ENCODE data around the gene SGF29. TPM values are rescaled to one million over a fixed set of nuclear protein-coding genes. Genes with fewer than 3 reads are reported as not detected.
"Not testable (repeated sequence)": the region's sequence is repeated elsewhere in the genome, so short reads cannot be mapped to it uniquely, and the experiment has no call there.

SGF29 gene
- total RNA-seq, 1 donor from 2014 or later, result 19.8 TPM

- no peaks in the 10 kb centered on the region for H3K27me3 ChIP-seq (ENCODE audit: control insufficient read depth in 3 of 3, insufficient read depth in 3 of 3, low read length in 3 of 3)
- no peak overlapping the region for H3K9ac ChIP-seq (ENCODE audit: low read depth in 1 of 3, low read length in 3 of 3)
- H3K4me3 ChIP-seq (ENCODE audit: low read length in 3 of 3), result no peak overlapping the region
- no peak overlapping the region for H3K27ac ChIP-seq (ENCODE audit: low read depth, low read length)
- no peaks in the 10 kb centered on the region for H3K9me3 ChIP-seq (ENCODE audit: control insufficient read depth in 3 of 3, low read length in 3 of 3)
- H3K36me3 ChIP-seq (ENCODE audit: control insufficient read depth in 3 of 3, insufficient read depth in 3 of 3, low read length in 3 of 3), result peaks cover 4 to 8% (median 5%) of the 10 kb centered on the region in 3 donors
- peaks cover 7 to 13% (median 7%) of the 10 kb centered on the region in 3 donors for H3K4me1 ChIP-seq (ENCODE audit: control insufficient read depth in 3 of 3, insufficient read depth in 3 of 3, low read length in 3 of 3)
Measured at GRCh38 chr16:28563218-28563617, 9.5 kb downstream of the SGF29 start.

GRCh38 chr16:28566233-28566925 is 12.7 kb downstream of the SGF29 start:
- H3K4me3 ChIP-seq (ENCODE audit: low read length in 3 of 3); H3K27ac ChIP-seq (ENCODE audit: low read depth, low read length); H3K36me3 ChIP-seq (ENCODE audit: control insufficient read depth in 3 of 3, insufficient read depth in 3 of 3, low read length in 3 of 3); H3K9me3 ChIP-seq (ENCODE audit: control insufficient read depth in 3 of 3, low read length in 3 of 3); H3K27me3 ChIP-seq (ENCODE audit: control insufficient read depth in 3 of 3, insufficient read depth in 3 of 3, low read length in 3 of 3); H3K9ac ChIP-seq (ENCODE audit: low read depth in 1 of 3, low read length in 3 of 3): not testable (repeated sequence)
- peaks cover 7 to 12% (median 7%) of the 10 kb centered on the region in 3 donors for H3K4me1 ChIP-seq (ENCODE audit: control insufficient read depth in 3 of 3, insufficient read depth in 3 of 3, low read length in 3 of 3)

DNA sequence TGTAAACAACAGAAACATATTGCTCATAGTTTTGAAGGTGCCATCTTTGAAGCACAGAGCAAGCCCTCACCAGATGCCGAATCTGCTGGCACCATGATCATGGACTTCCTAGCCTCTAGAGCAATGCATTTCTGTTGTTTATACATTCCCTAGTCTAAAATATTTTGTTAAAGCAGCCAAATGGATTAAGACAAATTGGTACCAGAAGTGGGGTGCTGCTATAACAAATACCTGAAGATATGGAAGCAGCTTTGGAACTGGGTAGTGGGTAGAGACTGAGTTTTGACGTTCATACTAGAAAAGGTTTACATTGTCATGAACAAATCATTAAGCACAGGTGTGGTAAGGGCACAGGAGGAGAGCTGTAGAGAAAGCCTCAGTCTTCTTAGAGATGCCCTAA is 13.6 kb downstream of the SGF29 start:
- H3K36me3 ChIP-seq (ENCODE audit: control insufficient read depth in 3 of 3, insufficient read depth in 3 of 3, low read length in 3 of 3), result peaks cover 0 to 5% (median 2%) of the 10 kb centered on the region in 3 donors
- no peak overlapping the region for H3K27ac ChIP-seq (ENCODE audit: low read depth, low read length)
- no peaks in the 10 kb centered on the region for H3K9me3 ChIP-seq (ENCODE audit: control insufficient read depth in 3 of 3, low read length in 3 of 3)
- H3K27me3 ChIP-seq (ENCODE audit: control insufficient read depth in 3 of 3, insufficient read depth in 3 of 3, low read length in 3 of 3), result no peaks in the 10 kb centered on the region
- no peak overlapping the region for H3K4me3 ChIP-seq (ENCODE audit: low read length in 3 of 3)
- H3K4me1 ChIP-seq (ENCODE audit: control insufficient read depth in 3 of 3, insufficient read depth in 3 of 3, low read length in 3 of 3), result peaks cover under 1 to 5% (median 4%) of the 10 kb centered on the region in 3 donors
- no peak overlapping the region for H3K9ac ChIP-seq (ENCODE audit: low read depth in 1 of 3, low read length in 3 of 3)

GRCh38 chr16:28569021-28569420 is 15.3 kb downstream of the SGF29 start:
- H3K4me1 ChIP-seq (ENCODE audit: control insufficient read depth in 3 of 3, insufficient read depth in 3 of 3, low read length in 3 of 3), result peaks cover 8 to 16% (median 12%) of the 10 kb centered on the region in 3 donors

GRCh38 chr16:28569968-28570752 is 16.4 kb downstream of the SGF29 start:
- no peaks in the 10 kb centered on the region for H3K27me3 ChIP-seq (ENCODE audit: control insufficient read depth in 3 of 3, insufficient read depth in 3 of 3, low read length in 3 of 3)
- H3K9ac ChIP-seq (ENCODE audit: low read depth in 1 of 3, low read length in 3 of 3), result no peak overlapping the region
- H3K9me3 ChIP-seq (ENCODE audit: control insufficient read depth in 3 of 3, low read length in 3 of 3), result no peaks in the 10 kb centered on the region
- no peak overlapping the region for H3K4me3 ChIP-seq (ENCODE audit: low read length in 3 of 3)
- no peak overlapping the region for H3K27ac ChIP-seq (ENCODE audit: low read depth, low read length)
- peaks cover 0 to 6% (median 4%) of the 10 kb centered on the region in 3 donors for H3K36me3 ChIP-seq (ENCODE audit: control insufficient read depth in 3 of 3, insufficient read depth in 3 of 3, low read length in 3 of 3)
- peaks cover 10 to 17% (median 16%) of the 10 kb centered on the region in 3 donors for H3K4me1 ChIP-seq (ENCODE audit: control insufficient read depth in 3 of 3, insufficient read depth in 3 of 3, low read length in 3 of 3)

More at GRCh38 chr16:28569021-28569420, 15.3 kb downstream of the SGF29 start:
- Histone ChIP-seq H3K36me3 (ENCODE audit: control insufficient read depth in 3 of 3, insufficient read depth in 3 of 3, low read length in 3 of 3) (peaks cover 0 to 2% (median 2%) of the 10 kb centered on the region in 3 donors), H3K9me3 (ENCODE audit: control insufficient read depth in 3 of 3, low read length in 3 of 3) (no peaks in the 10 kb centered on the region), H3K4me3 (ENCODE audit: low read length in 3 of 3) (no peak overlapping the region), H3K27me3 (ENCODE audit: control insufficient read depth in 3 of 3, insufficient read depth in 3 of 3, low read length in 3 of 3) (no peaks in the 10 kb centered on the region), H3K9ac (ENCODE audit: low read depth in 1 of 3, low read length in 3 of 3) (no peak overlapping the region), H3K27ac (ENCODE audit: low read depth, low read length) (no peak overlapping the region)

DNA sequence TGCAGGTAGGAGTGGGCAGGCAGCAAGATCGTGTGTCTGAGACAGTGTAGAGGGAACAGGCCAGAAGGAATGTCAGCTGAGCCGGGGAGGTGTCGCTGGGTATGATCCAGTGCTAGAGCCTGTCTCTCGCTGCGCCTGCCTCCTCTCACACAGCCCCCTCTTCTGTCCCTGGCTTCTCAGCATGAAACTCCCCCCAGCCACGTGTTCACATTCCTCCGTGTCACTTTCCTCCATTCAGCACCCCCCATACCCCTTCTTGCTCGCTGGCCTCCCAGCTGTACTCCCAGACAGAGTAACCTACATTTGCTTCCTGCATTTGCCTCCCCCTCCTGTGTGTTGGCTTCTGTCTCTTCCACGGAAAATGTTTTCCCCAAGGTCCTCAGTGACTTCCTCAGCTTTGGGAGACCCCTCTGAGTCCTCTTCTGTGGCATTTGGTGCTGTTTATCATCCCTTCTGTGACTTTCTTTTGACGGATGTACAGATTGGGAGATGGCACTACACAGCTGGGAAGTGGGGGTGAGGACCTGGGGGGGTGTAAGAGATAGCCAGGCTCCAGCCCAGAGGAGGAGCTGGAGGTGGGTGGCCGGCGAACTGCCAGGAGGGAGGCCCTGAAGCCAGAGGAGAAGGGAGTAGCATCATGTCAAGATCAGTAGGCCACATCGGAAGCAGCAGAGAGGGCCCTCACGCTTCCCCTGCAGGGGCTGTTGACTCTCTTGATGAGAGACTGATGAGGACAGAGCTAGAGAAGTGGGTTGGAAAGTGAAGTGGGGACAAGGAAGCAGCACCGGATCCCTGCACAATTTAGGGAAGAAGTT is 19.2 kb downstream of the SGF29 start:
- Histone ChIP-seq H3K4me3 (ENCODE audit: low read length in 3 of 3) (peak overlapping the region; percentile 17 to 31 (median 29)), H3K27me3 (ENCODE audit: control insufficient read depth in 3 of 3, insufficient read depth in 3 of 3, low read length in 3 of 3) (no peaks in the 10 kb centered on the region), H3K4me1 (ENCODE audit: control insufficient read depth in 3 of 3, insufficient read depth in 3 of 3, low read length in 3 of 3) (peaks cover 10 to 17% (median 16%) of the 10 kb centered on the region in 3 donors), H3K27ac (ENCODE audit: low read depth, low read length) (peak overlapping the region; percentile 12), H3K36me3 (ENCODE audit: control insufficient read depth in 3 of 3, insufficient read depth in 3 of 3, low read length in 3 of 3) (peaks cover 0 to 6% (median 5%) of the 10 kb centered on the region in 3 donors), H3K9ac (ENCODE audit: low read depth in 1 of 3, low read length in 3 of 3) (peak overlapping the region; percentile 32 to 70 (median 54)), H3K9me3 (ENCODE audit: control insufficient read depth in 3 of 3, low read length in 3 of 3) (no peaks in the 10 kb centered on the region)

- Histone ChIP-seq H3K27ac (ENCODE audit: low read depth, low read length) (no peak overlapping the region), H3K36me3 (ENCODE audit: control insufficient read depth in 3 of 3, insufficient read depth in 3 of 3, low read length in 3 of 3) (peaks cover 0 to 6% (median 5%) of the 10 kb centered on the region in 3 donors), H3K9ac (ENCODE audit: low read depth in 1 of 3, low read length in 3 of 3) (no peak overlapping the region), H3K9me3 (ENCODE audit: control insufficient read depth in 3 of 3, low read length in 3 of 3) (no peaks in the 10 kb centered on the region), H3K4me1 (ENCODE audit: control insufficient read depth in 3 of 3, insufficient read depth in 3 of 3, low read length in 3 of 3) (peaks cover 10 to 17% (median 16%) of the 10 kb centered on the region in 3 donors), H3K4me3 (ENCODE audit: low read length in 3 of 3) (no peak overlapping the region), H3K27me3 (ENCODE audit: control insufficient read depth in 3 of 3, insufficient read depth in 3 of 3, low read length in 3 of 3) (no peaks in the 10 kb centered on the region)
Measured at GRCh38 chr16:28573738-28574718, 20.3 kb downstream of the SGF29 start.

GRCh38 chr16:28574925-28575324 is 21.2 kb downstream of the SGF29 start:
- H3K9me3 ChIP-seq (ENCODE audit: control insufficient read depth in 3 of 3, low read length in 3 of 3), result no peaks in the 10 kb centered on the region
- no peaks in the 10 kb centered on the region for H3K27me3 ChIP-seq (ENCODE audit: control insufficient read depth in 3 of 3, insufficient read depth in 3 of 3, low read length in 3 of 3)
- no peak overlapping the region for H3K4me3 ChIP-seq (ENCODE audit: low read length in 3 of 3)
- peaks cover 0 to 6% (median 3%) of the 10 kb centered on the region in 3 donors for H3K36me3 ChIP-seq (ENCODE audit: control insufficient read depth in 3 of 3, insufficient read depth in 3 of 3, low read length in 3 of 3)
- H3K27ac ChIP-seq (ENCODE audit: low read depth, low read length), result no peak overlapping the region
- no peak overlapping the region for H3K9ac ChIP-seq (ENCODE audit: low read depth in 1 of 3, low read length in 3 of 3)
- H3K4me1 ChIP-seq (ENCODE audit: control insufficient read depth in 3 of 3, insufficient read depth in 3 of 3, low read length in 3 of 3), result peaks cover 10 to 17% (median 16%) of the 10 kb centered on the region in 3 donors

Measured in skeletal muscle tissue (tissue), 4 donors.